ENCODE data around the gene LEMD1. TPM values are rescaled to one million over a fixed set of nuclear protein-coding genes. Genes with fewer than 3 reads are reported as not detected.

The LEMD1 gene
- total RNA-seq, 1 donor = 0.36 TPM

- TF ChIP-seq, protein P1, sequence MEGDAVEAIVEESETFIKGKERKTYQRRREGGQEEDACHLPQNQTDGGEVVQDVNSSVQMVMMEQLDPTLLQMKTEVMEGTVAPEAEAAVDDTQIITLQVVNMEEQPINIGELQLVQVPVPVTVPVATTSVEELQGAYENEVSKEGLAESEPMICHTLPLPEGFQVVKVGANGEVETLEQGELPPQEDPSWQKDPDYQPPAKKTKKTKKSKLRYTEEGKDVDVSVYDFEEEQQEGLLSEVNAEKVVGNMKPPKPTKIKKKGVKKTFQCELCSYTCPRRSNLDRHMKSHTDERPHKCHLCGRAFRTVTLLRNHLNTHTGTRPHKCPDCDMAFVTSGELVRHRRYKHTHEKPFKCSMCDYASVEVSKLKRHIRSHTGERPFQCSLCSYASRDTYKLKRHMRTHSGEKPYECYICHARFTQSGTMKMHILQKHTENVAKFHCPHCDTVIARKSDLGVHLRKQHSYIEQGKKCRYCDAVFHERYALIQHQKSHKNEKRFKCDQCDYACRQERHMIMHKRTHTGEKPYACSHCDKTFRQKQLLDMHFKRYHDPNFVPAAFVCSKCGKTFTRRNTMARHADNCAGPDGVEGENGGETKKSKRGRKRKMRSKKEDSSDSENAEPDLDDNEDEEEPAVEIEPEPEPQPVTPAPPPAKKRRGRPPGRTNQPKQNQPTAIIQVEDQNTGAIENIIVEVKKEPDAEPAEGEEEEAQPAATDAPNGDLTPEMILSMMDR (IDR thresholded peaks at IDR 0.05; ENCODE audit: insufficient read depth, low read length) = no peak
- DNase-seq (ENCODE audit: low read depth) = no peak
- H3K4me3 ChIP-seq (ENCODE audit: low read depth, low read length) = no peak overlapping the region
Observed at GRCh38 chr1:205442051-205442725, 20.3 kb upstream of the LEMD1 start.

DNA sequence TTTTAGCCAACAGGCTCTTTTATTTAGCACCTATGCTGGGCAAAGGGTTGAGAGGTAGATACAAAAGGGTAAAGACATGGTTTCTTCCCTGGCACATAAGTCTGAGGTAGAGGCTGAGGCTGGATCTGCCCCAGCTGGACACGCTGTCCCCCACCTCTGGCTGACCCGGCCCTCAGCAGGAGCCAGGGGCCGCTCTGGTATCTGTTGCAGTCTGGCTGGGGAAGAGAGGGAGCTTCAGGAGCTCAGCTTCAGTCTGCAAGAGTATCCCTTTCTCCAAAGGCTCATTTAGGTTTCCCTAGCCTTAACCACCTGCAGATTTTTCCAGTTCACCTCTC lies 19.8 kb upstream of the LEMD1 start:
- TF ChIP-seq, protein P1 (IDR thresholded peaks at IDR 0.05; ENCODE audit: insufficient read depth, low read length) = no peak
- DNase-seq (ENCODE audit: low read depth) = no peak
- H3K4me3 ChIP-seq (ENCODE audit: low read depth, low read length) = no peak overlapping the region

- H3K4me3 ChIP-seq (ENCODE audit: low read depth, low read length) = no peak overlapping the region
- no peak for DNase-seq (ENCODE audit: low read depth)
- TF ChIP-seq, protein P1 (IDR thresholded peaks at IDR 0.05; ENCODE audit: insufficient read depth, low read length) = no peak
Observed at GRCh38 chr1:205441318-205441633, 19.4 kb upstream of the LEMD1 start.

GRCh38 chr1:205440476-205441317 lies 18.8 kb upstream of the LEMD1 start:
- TF ChIP-seq, protein P1 (IDR thresholded peaks at IDR 0.05; ENCODE audit: insufficient read depth, low read length) = no peak
- no peak for DNase-seq (ENCODE audit: low read depth)
- no peak overlapping the region for H3K4me3 ChIP-seq (ENCODE audit: low read depth, low read length)

- TF ChIP-seq, protein P1 (IDR thresholded peaks at IDR 0.05; ENCODE audit: insufficient read depth, low read length) = no peak
- H3K4me3 ChIP-seq (ENCODE audit: low read depth, low read length) = no peak overlapping the region
- DNase-seq (ENCODE audit: low read depth) = no peak
Observed at GRCh38 chr1:205440121-205440475, 18.2 kb upstream of the LEMD1 start.

DNA sequence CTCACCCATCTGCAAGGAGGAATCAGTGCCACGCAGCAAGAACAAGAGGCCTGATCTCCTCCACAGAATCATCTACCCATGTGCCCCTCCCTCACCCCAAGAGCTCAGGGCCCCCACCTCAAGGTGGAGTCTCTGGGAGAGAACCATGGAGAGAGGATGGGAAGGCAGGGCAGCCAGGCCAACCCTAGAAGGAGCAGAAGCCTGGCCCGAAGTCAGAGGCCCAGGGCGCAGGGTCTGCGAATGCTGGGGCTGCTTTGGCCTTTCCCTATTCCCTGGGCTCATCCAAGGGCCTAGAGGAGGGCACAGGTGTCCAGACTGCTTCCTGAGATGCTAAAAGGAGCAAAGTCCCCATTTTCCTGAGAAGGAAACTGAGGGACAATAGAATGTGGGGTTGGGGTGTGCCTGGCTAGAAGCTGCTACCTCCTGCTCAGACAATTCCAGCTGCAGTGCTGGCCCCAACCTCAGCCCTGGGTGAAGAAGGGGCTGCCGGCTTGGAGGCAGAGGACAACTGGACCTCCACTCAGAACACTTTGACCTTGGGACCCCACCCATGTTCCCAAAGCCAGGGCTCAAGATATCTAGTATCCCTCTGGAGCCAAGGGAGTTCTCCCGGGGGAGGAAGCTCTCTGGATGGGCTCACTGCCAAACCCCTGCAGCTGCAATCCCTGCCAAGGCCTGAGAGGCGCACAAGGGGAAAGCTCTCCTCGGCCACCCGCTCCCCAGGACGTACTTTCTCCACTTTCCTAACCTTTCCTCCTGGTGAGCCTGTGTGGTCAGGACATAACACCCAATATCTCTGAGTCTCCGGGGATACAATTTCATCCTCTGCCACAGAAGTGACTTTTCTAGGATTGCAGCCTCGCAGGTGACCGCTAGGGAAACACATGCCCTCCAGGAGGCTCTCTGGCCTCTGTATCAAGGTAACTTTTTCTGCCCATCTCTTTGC lies 16.6 kb upstream of the LEMD1 start:
- DNase-seq (ENCODE audit: low read depth) = peak; percentile 80

More for the DNA sequence above, 16.6 kb upstream of the LEMD1 start:
- TF ChIP-seq, protein P1 (IDR thresholded peaks at IDR 0.05; ENCODE audit: insufficient read depth, low read length) = peak; percentile 84
- H3K4me3 ChIP-seq (ENCODE audit: low read depth, low read length) = no peak overlapping the region
